SW 1271 (cell line): ENCODE measurements around the gene AADACL4.
"Not testable (repeated sequence)": the region's sequence is repeated elsewhere in the genome, so short reads cannot be mapped to it uniquely, and the experiment has no call there.

ENCODE experiments used
- DNase-seq, 2 experiments: peaks; one replicate each; lab custom pipeline; 2025; lab: John Stamatoyannopoulos, UW

Gene AADACL4

GRCh38 chr1:12629985-12630760 is 13.7 kb upstream of the AADACL4 start:
- no peak for DNase-seq

DNA sequence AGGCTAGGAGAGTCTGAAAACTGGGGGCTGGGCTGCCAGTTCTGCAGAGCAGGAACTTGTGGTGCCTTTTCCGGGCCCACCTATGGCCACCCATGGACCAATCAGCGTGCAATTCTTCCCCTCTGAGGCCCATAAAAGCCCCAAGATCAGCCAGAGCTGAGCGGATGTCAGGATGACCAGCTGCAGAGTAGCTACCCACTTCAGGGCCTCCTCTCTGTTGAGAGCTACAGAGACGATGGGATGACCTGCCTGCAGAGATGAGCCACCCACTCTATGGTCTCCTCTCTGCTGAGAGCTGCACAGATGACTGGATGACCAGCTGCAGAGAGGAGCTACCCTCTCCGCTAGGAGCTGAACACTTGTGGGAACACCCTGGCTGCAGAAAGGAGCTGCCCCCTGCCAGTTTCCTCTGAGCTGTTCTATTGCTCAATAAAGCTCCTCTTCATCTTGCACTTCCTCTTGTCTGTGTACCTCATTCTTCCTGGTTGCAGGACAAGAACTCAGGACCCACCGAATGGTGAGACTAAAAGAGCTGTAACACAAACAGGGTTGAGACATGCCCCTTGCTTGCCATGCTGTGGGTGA is 12.8 kb upstream of the AADACL4 start:
- DNase-seq: no peak

DNA sequence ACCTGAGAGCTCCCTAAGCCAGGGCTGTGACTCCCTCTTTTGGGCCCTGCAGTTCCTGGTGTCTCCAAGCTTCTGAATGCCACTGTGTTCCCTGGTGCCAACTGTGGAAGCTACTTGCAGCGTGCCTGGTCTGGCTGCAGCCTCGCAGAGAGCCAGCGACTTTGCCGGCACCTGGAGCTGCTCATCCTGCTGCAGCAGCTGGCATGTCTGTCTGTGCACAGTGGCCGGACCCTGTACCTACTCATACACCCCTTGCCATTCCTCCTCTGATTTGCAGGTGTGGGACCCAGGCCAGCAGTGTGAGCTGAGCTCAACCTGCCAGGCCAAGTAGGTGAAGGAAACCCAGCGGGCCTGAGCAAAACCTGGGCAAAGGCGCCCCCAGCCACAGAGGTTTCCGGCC is 12.3 kb upstream of the AADACL4 start:
- no peak for DNase-seq

- no peak for DNase-seq
Measured at GRCh38 chr1:12634156-12634555, 9.7 kb upstream of the AADACL4 start.

- DNase-seq: no peak
Measured at GRCh38 chr1:12634696-12635202, 9.1 kb upstream of the AADACL4 start.

DNA sequence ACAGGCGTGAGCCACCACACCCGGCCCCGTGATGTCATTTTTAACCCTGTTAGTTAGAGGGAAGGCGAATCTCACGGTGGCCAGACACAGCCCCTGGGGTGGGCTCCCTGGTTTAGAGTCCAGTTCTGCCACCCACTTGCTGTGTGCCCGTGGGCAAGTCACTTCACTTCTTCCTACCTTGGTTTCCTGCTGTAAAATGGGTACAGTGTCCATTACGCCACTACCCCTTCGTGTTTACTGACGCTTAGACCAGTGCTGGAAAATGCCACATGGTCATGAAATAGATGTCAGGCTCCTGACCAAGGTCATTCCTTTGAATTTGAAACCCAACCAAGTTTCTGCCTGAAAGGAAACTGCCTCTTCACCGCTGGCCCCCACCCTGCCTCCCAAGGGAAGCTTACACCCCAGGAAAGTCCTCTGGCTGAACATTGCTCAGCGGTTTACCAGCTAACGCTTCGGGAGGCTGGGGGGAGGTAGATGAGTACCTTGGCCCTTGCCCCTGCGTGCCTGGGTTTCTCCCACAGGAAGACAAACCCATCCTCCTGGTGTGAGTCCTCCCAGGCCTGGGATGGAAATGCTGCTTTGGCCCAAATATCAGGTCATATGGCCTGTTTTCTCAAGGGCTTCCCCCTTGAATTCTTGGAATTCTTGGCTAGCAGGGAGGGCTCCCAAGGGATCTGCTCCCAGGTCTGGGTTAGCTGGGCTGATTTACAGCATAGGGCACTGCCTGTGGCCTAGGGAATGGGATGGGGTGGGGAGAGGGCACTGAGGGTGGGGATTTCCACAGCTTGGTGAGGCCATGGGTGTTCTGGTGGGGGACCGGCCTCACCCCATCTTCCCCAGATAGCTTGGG is 7.6 kb upstream of the AADACL4 start:
- DNase-seq: no peak

DNA sequence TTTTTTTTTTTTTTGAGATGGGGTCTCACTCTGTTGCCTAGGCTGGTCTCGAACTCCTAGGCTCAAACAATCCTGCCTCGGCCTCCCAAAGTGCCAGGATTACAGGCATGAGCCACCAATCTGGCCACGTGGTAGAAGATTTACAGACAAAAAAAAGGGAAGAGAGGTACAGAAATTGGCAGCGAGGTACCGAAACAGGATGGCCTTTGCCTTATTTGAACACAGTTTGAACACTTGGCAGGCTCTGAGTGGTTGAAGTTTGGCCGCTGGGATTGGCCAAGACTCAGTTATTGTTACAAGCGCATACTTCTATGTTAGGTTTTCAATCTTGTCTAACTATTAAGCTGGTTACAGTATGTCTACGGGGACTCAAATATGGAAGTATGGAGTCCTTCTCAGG is 6.2 kb upstream of the AADACL4 start:
- DNase-seq: no peak

DNA sequence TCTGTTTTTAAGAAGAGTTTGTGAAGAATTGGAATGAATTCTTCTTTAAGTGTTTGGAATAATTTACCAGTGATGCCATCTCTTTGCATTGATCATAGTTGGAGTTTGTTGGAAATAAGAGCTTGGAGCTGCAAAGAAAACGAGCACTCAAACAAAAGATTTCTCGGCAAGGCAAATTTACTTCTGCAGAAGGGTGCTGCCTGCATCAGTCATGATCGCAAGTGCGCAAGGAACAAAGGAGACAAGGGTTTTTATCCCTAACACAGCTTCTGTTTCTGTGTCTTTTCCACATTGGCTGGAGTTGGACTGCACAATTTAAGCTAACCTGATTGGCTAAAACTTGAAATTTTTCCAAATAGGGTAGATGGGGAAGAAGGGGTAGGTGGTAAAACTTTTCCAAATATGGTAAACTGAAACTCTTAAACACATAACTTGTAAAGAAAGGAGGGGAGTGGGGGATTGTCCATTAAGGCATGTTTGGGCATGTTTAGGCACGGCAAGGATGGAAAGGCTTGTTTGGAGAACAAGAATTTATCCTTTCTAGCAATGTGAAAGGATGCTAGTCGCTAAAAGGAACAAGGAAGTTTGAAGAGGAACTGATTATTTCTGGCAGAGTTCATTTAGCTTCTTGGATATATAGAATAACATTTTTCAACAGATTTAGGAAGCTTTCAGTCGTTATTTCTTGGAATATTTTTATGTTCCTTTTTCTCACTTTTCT is 3.5 kb upstream of the AADACL4 start:
- DNase-seq: no peak

GRCh38 chr1:12640958-12641272 is 3.0 kb upstream of the AADACL4 start:
- DNase-seq: no peak

GRCh38 chr1:12643079-12643478 is 806 bp upstream of the AADACL4 start:
- DNase-seq: no peak

DNA sequence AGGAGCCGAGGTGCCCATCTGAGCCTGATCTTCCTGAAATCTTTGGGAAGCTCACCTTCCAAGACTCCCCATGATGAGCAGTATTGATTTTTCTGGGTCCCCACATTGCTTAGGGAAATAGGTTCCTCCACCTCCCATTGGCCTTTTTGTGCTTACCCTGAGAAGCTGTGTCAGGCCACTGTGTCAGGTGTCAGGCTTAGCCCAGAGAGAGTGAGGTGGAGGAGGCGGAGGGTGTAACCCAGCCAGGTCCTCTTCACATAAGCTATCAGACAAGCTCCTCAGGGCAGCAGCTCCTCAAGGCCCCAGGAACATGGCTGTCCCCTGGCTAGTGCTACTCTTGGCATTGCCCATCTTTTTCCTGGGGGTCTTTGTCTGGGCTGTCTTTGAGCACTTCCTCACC is 352 bp downstream of the AADACL4 start:
- DNase-seq: no peak

- no peak for DNase-seq
Measured at GRCh38 chr1:12644829-12645228, 944 bp downstream of the AADACL4 start.

DNA sequence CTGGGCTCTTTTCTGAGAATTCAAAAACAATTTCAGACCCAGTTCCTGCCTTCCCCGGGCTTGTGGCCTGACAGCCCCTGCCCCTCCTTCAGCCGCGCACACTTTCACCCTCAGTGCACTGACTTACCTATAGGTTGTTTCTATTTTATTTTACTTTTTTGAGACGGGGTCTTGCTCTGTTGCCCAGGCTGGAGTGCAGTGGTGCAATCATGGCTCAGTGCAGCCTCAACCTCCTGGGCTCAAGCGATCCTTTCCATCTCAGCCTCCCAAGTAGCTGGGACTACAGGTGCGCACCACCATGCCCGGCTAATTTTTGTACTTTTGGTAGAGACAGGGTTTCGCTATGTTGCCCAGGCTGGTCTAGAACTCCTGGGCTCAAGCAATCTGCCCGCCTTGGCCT is 1.5 kb downstream of the AADACL4 start:
- DNase-seq: not testable (repeated sequence)

- DNase-seq: no peak
Measured at GRCh38 chr1:12648741-12649140, 4.9 kb downstream of the AADACL4 start.

- no peak for DNase-seq
Measured at GRCh38 chr1:12649971-12650421, 6.1 kb downstream of the AADACL4 start.

- no peak for DNase-seq
Measured at GRCh38 chr1:12654004-12654567, 10.2 kb downstream of the AADACL4 start.

DNA sequence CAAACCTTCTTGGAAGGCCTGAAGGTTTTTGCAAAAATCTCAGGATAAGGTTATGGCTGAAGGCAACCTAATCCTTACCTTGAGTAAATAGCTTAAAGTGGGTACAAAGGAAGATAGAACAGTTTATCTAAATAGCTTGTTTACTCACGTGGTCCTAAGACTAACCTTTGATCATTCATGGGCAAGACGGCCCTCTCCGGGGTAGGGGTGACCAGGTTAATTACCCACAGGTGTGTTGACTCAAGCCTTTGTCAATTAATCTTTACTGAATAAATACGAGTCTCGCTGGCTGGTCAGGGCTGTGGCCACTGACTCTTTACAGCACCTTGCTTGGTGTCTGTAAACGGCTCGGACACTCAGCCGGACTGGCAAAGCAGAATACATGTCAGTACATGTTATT is 10.8 kb downstream of the AADACL4 start:
- no peak for DNase-seq

GRCh38 chr1:12656575-12656974 is 12.7 kb downstream of the AADACL4 start:
- DNase-seq: no peak

DNA sequence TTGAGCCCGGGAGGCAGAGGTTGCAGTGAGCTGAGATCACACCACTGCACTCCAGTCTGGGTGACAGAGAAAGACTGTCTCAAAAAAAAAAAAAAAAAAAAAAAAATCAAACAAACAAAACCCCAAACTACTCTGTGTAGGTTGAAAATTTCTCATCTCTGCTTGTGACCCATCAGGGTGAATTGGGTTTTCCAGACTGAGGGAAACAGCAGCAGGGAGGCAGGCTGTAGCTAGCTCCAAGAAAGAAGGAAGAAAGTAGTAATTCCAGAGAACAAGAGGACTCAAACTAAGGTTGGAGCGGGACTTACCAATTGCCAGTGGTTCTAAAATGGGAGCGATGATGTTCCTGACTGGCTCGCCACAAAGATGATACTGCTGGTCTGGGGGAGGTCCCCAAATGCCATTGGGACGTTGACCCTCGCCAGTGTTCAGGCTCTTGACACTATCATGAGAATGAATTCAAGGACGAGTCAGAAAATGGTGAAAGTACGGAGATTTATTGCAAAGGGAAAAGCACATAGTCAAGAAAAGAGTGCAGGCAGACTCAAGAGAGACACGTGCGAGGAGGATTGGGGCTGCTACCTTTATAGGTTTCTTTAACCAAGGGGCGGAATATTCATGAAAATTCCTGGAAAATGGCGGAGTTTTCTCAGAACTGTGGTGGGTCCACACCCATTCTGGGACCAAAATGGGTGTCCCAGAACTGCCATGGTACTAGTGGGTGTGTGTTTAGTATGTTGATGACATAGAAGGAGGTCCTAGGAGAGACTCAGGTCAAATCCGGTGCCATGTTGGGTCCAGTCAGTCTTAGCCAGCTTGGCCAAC is 13.4 kb downstream of the AADACL4 start:
- DNase-seq: no peak

- not testable (repeated sequence) for DNase-seq
Measured at GRCh38 chr1:12657885-12658512, 14.1 kb downstream of the AADACL4 start.
